Measurements from ENCODE around the gene ZNRD2. TPM values are rescaled to one million over a fixed set of nuclear protein-coding genes. Genes with fewer than 3 reads are reported as not detected.

Gene ZNRD2
- polyA plus RNA-seq, 3 donors, result 48.5 to 65.1 (median 56.2) TPM

- Mint-ChIP-seq H3K4me1 (peaks cover 43% of the 10 kb centered on the region), H3K27ac (peak overlapping the region; percentile 53 to 84 (median 82)), H3K9me3 (peaks cover 0 to 1% (median 0%) of the 10 kb centered on the region in 7 donors), H3K4me3 (no peak overlapping the region), H3K36me3 (peaks cover 10 to 16% of the 10 kb centered on the region in 2 donors), H3K27me3 (ENCODE audit: low read depth in 3 of 3) (peaks cover 2 to 4% (median 2%) of the 10 kb centered on the region in 3 donors)
- H3K27ac ChIP-seq (ENCODE audit: low read depth in 1 of 2, low read length in 2 of 2), result peak overlapping the region in 1 of 2 donors; percentile 57
- H3K4me2 ChIP-seq (replicated peaks; ENCODE audit: extremely low read depth, low read length, poor library complexity, severe bottlenecking), result peak overlapping the region; percentile 8
- no peak overlapping the region for H3K4me3 ChIP-seq (replicated peaks in 1 of 3; ENCODE audit: low read depth in 2 of 3, low read length in 3 of 3)
- peaks cover 0 to 3% of the 10 kb centered on the region in 2 donors for H3K27me3 ChIP-seq (ENCODE audit: control insufficient read depth in 2 of 2, insufficient read depth in 2 of 2, low read length in 2 of 2)
- peaks cover 35 to 42% of the 10 kb centered on the region in 2 donors for H3K4me1 ChIP-seq (ENCODE audit: control insufficient read depth in 1 of 2, insufficient read depth in 2 of 2, low read length in 2 of 2)
- peaks cover 18% of the 10 kb centered on the region for H4K20me1 ChIP-seq (ENCODE audit: insufficient read depth, low read length)
- no peak for TF ChIP-seq CTCF (IDR thresholded peaks at IDR 0.05)
- no peaks in the 10 kb centered on the region for H3K9me3 ChIP-seq (replicated peaks in 1 of 2; ENCODE audit: control insufficient read depth in 1 of 2, insufficient read depth in 1 of 2, low read length in 2 of 2)
- H3K79me2 ChIP-seq (ENCODE audit: insufficient read depth, low read length), result peaks cover 31% of the 10 kb centered on the region
- DNase-seq, result peak in 1 of 3 donors; percentile 47
- 100% methylated on average over 2 of the region's 7 CpGs for WGBS (ENCODE audit: insufficient coverage)
- peaks cover 0 to 3% of the 10 kb centered on the region in 2 donors for H3K36me3 ChIP-seq (replicated peaks in 1 of 2; ENCODE audit: control insufficient read depth in 1 of 2, insufficient read depth in 2 of 2, low read length in 2 of 2)
- H2AFZ ChIP-seq (ENCODE audit: insufficient read depth, low read depth, low read length, poor library complexity, severe bottlenecking), result no peak overlapping the region
- no peak overlapping the region for H3K9ac ChIP-seq (ENCODE audit: insufficient read depth, low read length, poor library complexity, severe bottlenecking)
- intact Hi-C loops (cut with micrococcal nuclease), result no loop called here
Observed at GRCh38 chr11:65565624-65566453, 4.4 kb upstream of the ZNRD2 start.

GRCh38 chr11:65569164-65569972 is 909 bp upstream of the ZNRD2 start:
- intact Hi-C loops (cut with micrococcal nuclease), result no loop called here
- H3K27me3 ChIP-seq (ENCODE audit: control insufficient read depth in 2 of 2, insufficient read depth in 2 of 2, low read length in 2 of 2), result no peaks in the 10 kb centered on the region
- peak in 1 of 3 donors; percentile 48 for DNase-seq
- TF ChIP-seq CTCF (IDR thresholded peaks at IDR 0.05), result no peak
- Mint-ChIP-seq H3K27ac (peak overlapping the region; percentile 95 to 98 (median 98)), H3K9me3 (peaks cover 0 to 1% (median 0%) of the 10 kb centered on the region in 7 donors), H3K36me3 (peaks cover 10 to 23% of the 10 kb centered on the region in 2 donors), H3K4me1 (peaks cover 68% of the 10 kb centered on the region), H3K4me3 (peak overlapping the region; percentile 95 to 98), H3K27me3 (ENCODE audit: low read depth in 3 of 3) (peaks cover 0 to 2% (median 0%) of the 10 kb centered on the region in 3 donors)
- H3K4me2 ChIP-seq (replicated peaks; ENCODE audit: extremely low read depth, low read length, poor library complexity, severe bottlenecking), result peak overlapping the region; percentile 97
- H3K9ac ChIP-seq (ENCODE audit: insufficient read depth, low read length, poor library complexity, severe bottlenecking), result peak overlapping the region; percentile 80
- peak overlapping the region; percentile 88 to 100 (median 96) for H3K4me3 ChIP-seq (replicated peaks in 1 of 3; ENCODE audit: low read depth in 2 of 3, low read length in 3 of 3)
- H3K36me3 ChIP-seq (replicated peaks in 1 of 2; ENCODE audit: control insufficient read depth in 1 of 2, insufficient read depth in 2 of 2, low read length in 2 of 2), result peaks cover 0 to 3% of the 10 kb centered on the region in 2 donors
- under 1% methylated on average over 24 of the region's 28 CpGs for WGBS (ENCODE audit: insufficient coverage)
- peaks cover 55% of the 10 kb centered on the region for H3K79me2 ChIP-seq (ENCODE audit: insufficient read depth, low read length)
- peaks cover 60 to 71% of the 10 kb centered on the region in 2 donors for H3K4me1 ChIP-seq (ENCODE audit: control insufficient read depth in 1 of 2, insufficient read depth in 2 of 2, low read length in 2 of 2)
- peak overlapping the region; percentile 84 for H2AFZ ChIP-seq (ENCODE audit: insufficient read depth, low read depth, low read length, poor library complexity, severe bottlenecking)
- no peaks in the 10 kb centered on the region for H3K9me3 ChIP-seq (replicated peaks in 1 of 2; ENCODE audit: control insufficient read depth in 1 of 2, insufficient read depth in 1 of 2, low read length in 2 of 2)
- peak overlapping the region; percentile 95 to 96 for H3K27ac ChIP-seq (ENCODE audit: low read depth in 1 of 2, low read length in 2 of 2)
- H4K20me1 ChIP-seq (ENCODE audit: insufficient read depth, low read length), result peaks cover 42% of the 10 kb centered on the region
